HG02981 (cell line): Measurements from ENCODE around the gene LZTR1.
"Not testable (repeated sequence)": the region's sequence is repeated elsewhere in the genome, so short reads cannot be mapped to it uniquely, and the experiment has no call there.

Experiments used
- ATAC-seq: cut with Tn5 transposase; IDR thresholded peaks from one replicate; pipeline ENCODE4 v1.9.1; 2021; ENCODE audit warnings: mild to moderate bottlenecking, moderate library complexity; ENCODE audit not compliant: unreplicated experiment

Gene LZTR1

GRCh38 chr22:20994128-20994901, 12.2 kb downstream of the LZTR1 start:
- ATAC-seq, result no peak

DNA sequence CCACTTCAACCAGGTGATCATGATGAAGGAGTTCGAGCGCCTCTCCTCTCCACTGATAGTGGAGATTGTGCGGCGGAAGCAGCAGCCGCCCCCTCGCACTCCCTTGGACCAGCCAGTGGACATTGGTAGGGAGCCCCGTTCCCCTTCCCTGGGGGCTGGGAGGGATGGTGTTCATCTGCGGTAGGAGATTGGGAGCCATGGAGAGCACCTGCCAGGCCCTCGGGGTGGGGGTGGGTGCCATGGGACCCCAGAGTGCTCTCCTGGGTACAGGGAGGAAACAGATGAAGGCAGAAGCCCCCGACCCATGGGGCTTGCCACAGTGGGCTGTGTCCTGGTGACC, 12.8 kb downstream of the LZTR1 start:
- no peak for ATAC-seq

DNA sequence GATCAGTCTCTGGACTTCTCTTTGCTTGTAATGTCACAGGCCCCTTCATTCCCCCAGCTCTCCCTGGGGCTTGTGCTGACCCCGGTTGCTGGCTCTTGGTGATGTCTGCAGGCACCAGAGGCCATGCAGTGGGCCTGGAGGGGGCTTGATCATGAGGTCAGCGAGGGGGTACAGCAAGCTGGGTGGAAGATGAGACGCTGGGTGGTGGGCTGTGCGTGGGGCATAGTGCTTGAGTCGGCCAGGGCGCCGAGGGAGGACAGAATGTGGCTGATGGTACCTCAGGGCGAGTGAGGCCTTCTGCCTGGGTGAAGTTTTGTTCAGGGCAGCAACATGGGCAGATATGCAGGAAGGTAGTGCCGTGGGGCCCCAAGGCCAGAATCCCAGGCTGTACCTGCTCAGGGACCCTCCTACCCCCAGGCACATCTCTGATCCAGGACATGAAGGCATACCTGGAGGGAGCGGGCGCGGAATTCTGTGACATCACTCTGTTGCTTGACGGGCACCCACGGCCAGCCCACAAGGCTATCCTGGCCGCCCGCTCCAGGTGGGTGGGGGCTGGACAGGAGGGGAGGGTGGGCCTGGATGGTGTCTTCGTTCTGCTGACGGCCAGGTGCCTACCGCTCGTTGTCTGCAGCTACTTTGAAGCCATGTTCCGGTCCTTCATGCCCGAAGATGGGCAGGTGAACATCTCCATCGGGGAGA, 13.4 kb downstream of the LZTR1 start:
- ATAC-seq, result no peak

GRCh38 chr22:20996031-20996410, 13.9 kb downstream of the LZTR1 start:
- ATAC-seq, result no peak

DNA sequence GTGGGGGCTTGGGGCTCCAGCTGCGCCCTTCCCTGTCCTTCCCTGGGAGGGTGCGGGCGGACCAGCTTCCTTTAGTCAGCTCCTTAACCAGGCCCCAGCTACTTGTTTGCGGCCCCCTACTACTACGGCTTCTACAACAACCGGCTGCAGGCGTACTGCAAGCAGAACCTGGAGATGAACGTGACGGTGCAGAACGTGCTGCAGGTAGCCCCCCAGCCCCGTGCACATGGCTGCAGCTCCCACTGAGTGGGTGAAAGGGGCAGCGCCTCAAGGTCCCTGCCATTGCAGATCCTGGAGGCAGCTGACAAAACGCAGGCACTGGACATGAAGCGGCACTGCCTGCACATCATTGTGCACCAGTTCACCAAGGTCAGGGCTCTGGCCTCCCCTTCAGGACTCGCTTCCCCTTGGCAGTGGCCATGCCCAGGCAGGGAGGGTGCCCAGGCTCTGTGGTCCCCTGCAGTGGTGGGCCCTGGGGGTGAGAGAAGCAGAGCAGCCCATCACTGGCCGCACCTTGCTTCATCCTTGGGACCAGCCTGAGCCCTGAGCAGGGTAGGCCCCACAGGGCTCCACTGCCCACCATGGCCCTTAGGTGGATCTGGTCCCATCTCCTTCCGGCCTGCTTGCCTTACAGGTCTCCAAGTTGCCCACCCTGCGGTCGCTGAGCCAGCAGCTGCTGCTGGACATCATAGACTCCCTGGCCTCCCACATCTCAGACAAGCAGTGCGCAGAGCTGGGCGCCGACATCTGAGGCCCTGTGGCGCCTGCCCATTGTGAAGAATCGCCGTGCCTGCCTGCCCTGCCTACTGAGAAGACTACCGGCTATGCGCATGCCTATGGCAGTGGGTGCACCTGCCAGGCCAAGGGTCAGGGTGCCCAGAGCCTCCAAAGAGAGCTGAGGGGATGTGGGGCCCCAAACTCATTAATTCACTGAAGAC, 14.8 kb downstream of the LZTR1 start:
- ATAC-seq, result no peak

- ATAC-seq, result no peak
Measured at GRCh38 chr22:20997536-20998257, 15.6 kb downstream of the LZTR1 start.

DNA sequence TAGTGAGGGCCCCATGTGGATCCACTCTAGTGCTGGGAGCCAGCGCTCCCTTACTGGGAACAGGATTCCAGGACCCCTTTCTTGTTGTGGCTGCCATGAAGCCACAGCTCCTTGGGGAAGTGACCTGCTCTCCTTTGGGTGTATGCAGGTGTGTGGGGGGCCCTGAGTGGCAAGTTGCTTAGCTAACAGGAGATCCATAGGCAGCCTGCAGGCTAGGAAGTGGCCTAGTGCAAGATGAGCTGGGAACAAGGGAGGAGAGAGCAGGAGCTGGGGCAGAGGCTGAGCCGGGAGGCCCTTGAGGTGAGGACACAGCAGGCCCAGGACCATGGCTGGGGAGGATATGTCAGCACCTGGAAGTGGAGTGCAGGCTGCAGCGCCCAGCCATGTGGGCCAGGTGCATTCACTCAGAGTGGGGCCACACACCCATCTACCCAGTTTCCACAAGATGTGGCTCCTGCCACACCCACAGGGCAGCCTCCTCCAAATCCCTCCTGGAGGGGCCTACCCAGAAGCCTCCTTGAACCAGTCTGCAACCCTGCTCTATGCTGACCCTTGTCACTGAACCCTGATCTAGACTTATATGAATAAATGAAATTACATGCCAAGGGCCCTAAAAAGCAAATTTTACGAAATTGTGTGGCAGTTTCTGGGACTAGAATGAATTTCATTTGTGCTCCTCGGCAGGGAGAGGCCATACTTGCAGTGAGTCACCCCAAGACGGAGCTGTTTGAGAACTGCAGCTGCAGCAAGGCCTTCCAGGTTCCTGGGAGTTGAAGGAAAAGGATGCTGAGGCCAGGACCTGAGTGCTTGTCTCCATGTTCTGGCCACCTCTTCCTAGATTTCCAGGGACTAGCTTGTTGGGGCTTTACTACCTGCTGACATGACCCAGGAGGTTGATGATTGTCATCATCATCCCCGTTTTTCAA, 16.6 kb downstream of the LZTR1 start:
- ATAC-seq, result no peak

DNA sequence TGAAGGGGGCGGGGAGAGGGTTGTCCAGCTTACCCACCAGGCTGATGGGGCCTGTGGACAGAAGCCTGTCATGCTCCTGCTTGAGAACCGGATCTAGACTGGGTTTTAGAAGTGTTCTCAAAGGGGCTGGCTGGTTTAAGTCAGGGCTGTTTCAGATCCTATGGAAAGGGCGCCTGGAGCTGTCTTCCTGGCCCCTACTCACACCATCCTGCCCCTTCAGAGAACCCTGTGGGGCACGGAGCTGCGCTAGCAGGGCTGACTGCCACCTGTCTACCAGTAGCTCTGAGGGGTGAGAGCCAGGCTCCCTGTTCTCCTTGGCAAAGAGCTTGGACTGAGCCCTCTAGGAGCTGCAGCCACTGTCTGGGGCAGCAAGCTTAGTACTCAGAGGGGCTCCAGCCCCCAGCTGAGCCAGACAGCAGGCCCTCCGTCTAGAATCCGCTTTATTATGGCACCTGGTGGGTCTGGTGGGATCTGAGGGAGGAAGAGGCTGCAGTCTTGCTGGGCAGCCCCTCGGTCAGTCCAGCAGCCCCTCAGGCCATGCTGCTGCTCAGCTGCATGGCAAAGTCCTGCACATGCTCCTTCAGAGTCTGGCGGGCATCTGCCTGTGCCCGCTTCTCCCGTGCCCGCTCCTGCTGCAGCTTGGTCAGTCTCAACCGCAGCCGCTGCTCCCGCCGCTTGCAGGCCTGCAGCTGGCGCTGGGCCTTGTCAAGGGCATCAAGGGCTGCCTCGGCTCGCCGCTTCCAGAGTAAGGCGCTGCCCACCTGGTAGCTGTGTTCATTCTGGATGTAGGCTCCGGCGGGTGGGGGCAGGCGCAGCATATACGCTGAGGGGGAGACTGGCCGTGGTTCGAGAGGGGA, 17.5 kb downstream of the LZTR1 start:
- no peak for ATAC-seq

DNA sequence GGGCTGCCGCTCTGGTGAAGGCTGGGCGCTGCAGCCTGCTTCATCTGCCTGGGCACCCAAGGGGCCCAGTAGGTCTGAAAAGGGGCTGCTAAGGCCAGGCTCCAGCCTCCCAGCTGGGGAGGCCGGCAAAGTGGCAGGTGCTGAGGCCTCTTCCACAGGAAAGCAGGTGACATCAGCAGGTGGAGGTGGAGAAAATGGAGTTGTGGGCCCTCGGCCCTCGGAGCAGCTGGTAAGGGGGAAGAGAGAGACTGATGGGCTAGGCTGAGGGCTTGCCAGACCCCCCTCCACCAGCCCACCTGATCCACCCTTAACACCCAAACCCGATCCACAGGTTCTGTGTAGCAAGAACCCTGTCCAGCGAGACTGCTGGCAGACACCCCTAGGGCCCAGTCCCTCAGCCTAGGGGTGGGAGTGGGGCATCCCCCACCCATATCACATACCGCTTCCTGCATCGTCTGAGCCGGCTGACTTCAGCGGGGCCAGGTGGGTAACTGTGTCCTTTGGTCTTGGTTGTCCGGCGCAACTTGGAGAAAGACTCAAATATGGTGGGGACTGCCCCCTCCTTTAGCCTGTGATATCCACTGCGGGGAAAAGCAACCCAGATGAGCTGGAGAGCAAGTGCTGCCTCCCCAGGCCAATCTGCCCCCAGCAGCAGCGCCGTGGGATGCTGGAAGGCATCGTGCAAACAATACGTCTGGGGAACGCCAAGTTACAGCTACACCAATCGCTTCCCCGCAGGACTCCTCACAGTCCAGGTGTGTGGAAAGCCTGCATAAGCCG, 18.3 kb downstream of the LZTR1 start:
- ATAC-seq, result no peak

- ATAC-seq, result peak; percentile 13
Measured at GRCh38 chr22:21000987-21001600, 19.0 kb downstream of the LZTR1 start.

GRCh38 chr22:21001601-21002325, 19.7 kb downstream of the LZTR1 start, which contains the start of gene THAP7:
Gene THAP7, minus strand, starts transcription at chr22:21002118. Its CDS starts 207 bp downstream, at chr22:21001911.
- ATAC-seq, result peak; percentile 88

- ATAC-seq, result no peak
Measured at GRCh38 chr22:21003782-21004181, 21.7 kb downstream of the LZTR1 start.

DNA sequence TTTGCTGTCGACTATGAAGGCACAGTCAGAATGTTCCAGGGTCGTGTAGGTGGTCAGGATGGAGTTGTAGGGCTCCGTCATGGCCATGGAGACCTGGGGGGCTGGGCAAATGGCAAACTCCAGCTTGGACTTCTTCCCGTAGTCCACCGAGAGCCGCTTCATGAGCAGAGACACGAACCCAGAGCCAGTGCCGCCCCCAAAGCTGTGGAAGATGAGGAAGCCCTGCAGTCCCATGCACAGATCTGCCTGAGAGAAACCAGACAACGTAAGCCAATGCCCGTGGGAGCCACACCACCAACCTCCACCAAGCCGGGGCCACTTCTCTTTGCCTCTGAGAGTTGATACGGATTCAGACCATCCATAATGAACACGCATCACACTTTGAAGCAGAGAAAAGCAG, 27.1 kb downstream of the LZTR1 start:
- not testable (repeated sequence) for ATAC-seq

- no peak for ATAC-seq
Measured at GRCh38 chr22:21009638-21010425, 27.7 kb downstream of the LZTR1 start.

GRCh38 chr22:21010426-21011113, 28.5 kb downstream of the LZTR1 start:
- ATAC-seq, result no peak
